ENCODE measurements around the gene NTN4.
A peak's percentile ranks its signal among the peaks of the same experiment; 100 is the strongest.
"Not testable (repeated sequence)": the region's sequence is repeated elsewhere in the genome, so short reads cannot be mapped to it uniquely, and the experiment has no call there.

NTN4 gene

GRCh38 chr12:95623554-95624170, 166.9 kb downstream of the NTN4 start:
- DNase-seq (ENCODE audit: low read depth), result peak; percentile 86

- DNase-seq (ENCODE audit: low read depth), result no peak
Observed at GRCh38 chr12:95622879-95623278, 167.7 kb downstream of the NTN4 start.

DNA sequence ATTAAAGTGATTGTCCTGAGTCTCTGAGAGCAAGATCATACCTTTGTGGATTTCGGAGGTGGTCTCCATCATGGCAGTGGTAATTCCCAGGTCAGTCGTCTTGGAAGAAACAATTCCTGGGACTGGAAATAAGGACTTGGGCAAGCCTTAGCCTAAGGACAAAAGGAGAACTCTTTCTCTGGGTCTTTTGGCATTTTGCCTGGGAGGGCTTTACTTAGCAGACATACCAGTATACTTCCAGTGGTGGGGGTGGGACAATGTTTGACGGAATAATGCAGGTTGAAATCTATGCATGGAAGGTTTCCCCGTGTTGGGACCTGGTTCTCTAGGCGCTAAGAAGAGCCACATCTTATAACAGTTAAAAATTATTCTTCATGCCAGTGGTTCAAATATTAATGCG, 168.8 kb downstream of the NTN4 start:
- no peak for DNase-seq (ENCODE audit: low read depth)

- DNase-seq (ENCODE audit: low read depth), result no peak
Observed at GRCh38 chr12:95620171-95620570, 170.4 kb downstream of the NTN4 start.

DNA sequence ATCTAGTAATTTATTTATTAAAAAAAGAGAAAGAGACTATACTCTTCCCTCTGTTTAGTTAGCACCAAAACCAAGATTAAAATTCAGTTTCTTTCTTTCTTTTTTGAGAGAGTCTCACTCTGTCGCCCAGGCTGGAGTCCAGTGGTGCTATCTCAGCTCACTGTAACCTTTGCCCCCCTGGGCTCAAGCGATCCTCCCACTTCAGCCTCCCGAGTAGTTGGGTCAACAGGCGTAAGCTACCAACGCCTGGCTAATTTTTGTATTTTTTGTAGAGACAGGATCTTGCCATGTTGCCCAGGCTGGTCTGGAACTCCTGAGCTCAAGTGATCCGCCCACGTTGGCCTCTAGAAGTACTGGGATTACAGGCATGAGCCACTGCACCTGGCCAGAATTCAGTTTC, 174.1 kb downstream of the NTN4 start:
- not testable (repeated sequence) for DNase-seq (ENCODE audit: low read depth)

GRCh38 chr12:95615749-95616148, 174.8 kb downstream of the NTN4 start:
- DNase-seq (ENCODE audit: low read depth), result no peak

DNA sequence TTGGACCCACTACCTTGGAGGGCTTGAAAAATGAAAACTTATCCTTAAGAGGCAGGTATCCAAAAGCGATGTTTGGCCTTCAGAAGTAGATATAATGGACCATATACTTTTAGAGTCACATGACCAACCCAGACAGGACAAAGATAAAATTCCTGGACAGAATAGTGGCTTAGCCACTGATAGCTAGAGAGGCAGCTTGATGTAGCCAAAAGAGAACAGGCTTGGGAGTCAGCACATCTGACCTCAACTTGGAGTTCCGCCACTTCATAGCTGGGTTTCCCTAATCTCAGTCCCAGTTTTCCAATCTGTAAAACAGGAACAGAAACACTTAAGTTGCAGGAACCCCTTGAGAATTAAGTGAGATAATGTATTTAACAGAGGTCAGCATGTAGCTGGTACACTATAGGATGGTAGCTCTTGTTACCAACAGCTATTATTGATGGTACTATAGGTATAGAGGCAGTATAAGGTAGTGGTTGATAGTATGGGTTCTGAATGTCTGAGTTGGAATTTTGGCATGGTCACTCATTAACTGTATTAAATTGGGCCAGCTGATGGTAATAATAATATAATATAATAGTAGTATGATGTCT, 176.1 kb downstream of the NTN4 start:
- no peak for DNase-seq (ENCODE audit: low read depth)

DNA sequence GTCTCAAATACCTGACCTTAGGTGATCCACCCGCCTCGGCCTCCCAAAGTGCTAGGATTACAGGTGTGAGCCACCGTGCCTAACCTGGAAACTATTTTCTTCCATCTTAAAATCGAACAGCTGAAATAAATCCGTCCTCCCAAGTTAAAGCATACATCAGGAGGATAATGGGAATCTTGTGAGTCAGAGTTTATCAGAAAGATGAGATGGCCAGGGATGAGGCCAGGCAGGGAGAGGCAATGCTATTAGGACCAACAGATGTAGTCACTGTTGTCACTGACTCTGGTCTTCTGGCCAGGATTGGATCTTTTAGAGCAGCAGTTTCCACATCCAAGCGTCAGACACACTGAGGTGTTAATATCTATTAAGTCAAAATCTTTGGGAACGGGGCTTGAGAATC, 177.5 kb downstream of the NTN4 start:
- DNase-seq (ENCODE audit: low read depth), result no peak

DNA sequence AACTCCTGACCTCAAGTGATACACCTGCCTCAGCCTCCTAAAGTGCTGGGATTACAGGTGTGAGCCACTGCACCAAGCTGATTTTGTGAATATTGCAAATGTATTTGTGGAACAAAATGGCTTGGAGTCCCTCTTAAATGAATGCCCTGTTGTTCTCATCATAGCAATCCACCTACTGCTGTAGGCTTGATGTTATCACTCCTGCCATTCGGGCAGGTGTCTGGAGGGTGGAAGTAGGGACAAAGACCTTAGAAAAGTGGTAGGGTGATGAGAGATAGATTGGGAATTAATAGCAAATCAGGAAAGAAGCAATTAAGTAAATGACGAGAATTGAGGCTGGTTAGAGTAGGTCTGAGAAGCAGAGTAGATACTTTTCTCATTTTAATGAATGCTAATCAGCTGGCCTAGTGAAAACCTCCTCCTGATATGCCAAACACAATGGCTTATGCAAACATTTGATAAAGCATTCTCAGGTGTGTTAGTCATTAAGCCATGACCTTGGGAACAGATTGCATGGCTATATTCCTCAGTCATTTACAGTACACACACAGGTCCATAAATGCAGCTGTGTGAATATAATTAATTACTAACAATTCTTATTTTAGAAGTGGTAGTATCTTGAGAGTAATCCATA, 178.8 kb downstream of the NTN4 start:
- DNase-seq (ENCODE audit: low read depth), result no peak

DNA sequence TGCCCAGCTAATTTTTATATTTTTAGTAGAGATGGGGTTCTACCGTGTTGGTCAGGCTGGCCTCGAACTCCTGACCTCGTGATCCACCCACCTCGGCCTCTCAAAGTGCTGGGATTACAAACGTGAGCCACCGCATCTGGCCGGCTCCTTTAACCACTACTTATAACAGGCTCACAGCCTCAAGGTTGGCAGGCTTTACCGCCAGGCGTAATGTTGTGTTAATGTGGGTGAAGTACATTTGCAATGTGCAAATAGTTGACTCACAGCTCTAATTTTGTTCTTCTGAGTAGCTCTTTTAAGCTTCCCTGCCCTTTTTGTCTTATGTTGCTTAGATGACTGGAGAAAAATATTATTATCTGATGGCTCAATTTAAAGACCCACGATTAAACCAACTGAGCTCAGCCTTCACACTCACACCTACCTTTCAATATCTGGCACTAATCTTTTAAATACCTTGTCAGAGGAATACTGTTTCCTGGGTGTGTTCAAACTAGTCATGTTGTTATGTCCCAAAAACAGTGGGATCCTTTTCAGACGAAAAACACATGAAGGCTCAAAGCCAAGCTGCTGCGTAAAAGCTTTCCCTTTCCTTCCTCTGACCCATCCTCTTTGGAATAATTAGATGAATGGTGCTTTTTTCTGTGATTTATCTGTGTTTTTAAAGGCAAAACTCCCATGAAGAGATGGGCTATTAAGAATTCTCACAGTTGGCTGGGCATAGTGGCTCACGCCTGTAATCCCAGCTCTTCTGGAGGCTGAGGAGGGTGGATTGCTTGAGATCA, 182.1 kb downstream of the NTN4 start:
- no peak for DNase-seq (ENCODE audit: low read depth)
